CD8-positive, alpha-beta memory T cell (primary cell): ENCODE measurements around the gene EMD. TPM values are rescaled to one million over a fixed set of nuclear protein-coding genes. Genes with fewer than 3 reads are reported as not detected.
"Not testable (repeated sequence)": the region's sequence is repeated elsewhere in the genome, so short reads cannot be mapped to it uniquely, and the experiment has no call there.

Experiments
- CTCF ChIA-PET: fragments of 350-600 bp; sonication (Branson Sonifier 250); formaldehyde crosslinking; loops from one replicate; lab custom pipeline; 2021; ENCODE audit warnings: antibody characterized with exemption; lab: Charles Lee
- POLR2A ChIA-PET: fragments of 350-600 bp; sonication (Branson Sonifier 250); formaldehyde crosslinking; loops from one replicate; lab custom pipeline; 2021; ENCODE audit warnings: antibody characterized with exemption; lab: Charles Lee
- DNase-seq, 5 donors: peaks; one replicate each; pipeline versions ENCODE4 v3.0.0 to v3.0.0-alpha.2; 2020 to 2022; ENCODE audit warnings: mixed read lengths in 1 of 5
- H3K27ac ChIP-seq: one replicate; pipeline ENCODE4 v1.7.0; 2013; ENCODE audit warnings: low read depth, mild to moderate bottlenecking, low read length, moderate library complexity
- H3K27me3 ChIP-seq: 2 replicates; pipeline ENCODE4 v1.7.0; 2013; ENCODE audit warnings: low read length, mild to moderate bottlenecking; ENCODE audit not compliant: insufficient read depth, poor library complexity, severe bottlenecking
- H3K36me3 ChIP-seq: 2 replicates; pipeline ENCODE4 v1.7.0; 2013; ENCODE audit warnings: mild to moderate bottlenecking, low read length, moderate library complexity; ENCODE audit not compliant: insufficient read depth
- H3K4me1 ChIP-seq: 2 replicates; pipeline ENCODE4 v1.7.0; 2013; ENCODE audit warnings: mild to moderate bottlenecking, low read length, moderate library complexity; ENCODE audit not compliant: insufficient read depth
- H3K4me3 ChIP-seq: 2 replicates; pipeline ENCODE4 v1.7.0; 2013; ENCODE audit warnings: mild to moderate bottlenecking, low read length
- H3K9me3 ChIP-seq: 2 replicates; pipeline ENCODE4 v1.7.0; 2013; ENCODE audit warnings: mild to moderate bottlenecking, low read length
- H3K27ac Mint-ChIP-seq, 8 donors: one replicate each; pipeline ENCODE4 v1.8.0; 2020 to 2021; ENCODE audit warnings: mixed read lengths in 8 of 8, mild to moderate bottlenecking in 6 of 8, inconsistent platforms in 3 of 8, moderate library complexity in 3 of 8
- H3K27me3 Mint-ChIP-seq, 2 donors: one replicate each; pipeline ENCODE4 v1.8.0; 2020 to 2021; ENCODE audit warnings: mixed read lengths in 2 of 2, mild to moderate bottlenecking in 1 of 2, moderate library complexity in 1 of 2
- H3K36me3 Mint-ChIP-seq, 3 donors: one replicate each; pipeline ENCODE4 v1.8.0; 2020 to 2021; ENCODE audit warnings: mixed read lengths in 3 of 3, inconsistent platforms in 1 of 3, mild to moderate bottlenecking in 1 of 3
- H3K4me1 Mint-ChIP-seq, 3 donors: one replicate each; pipeline ENCODE4 v1.8.0; 2020 to 2021; ENCODE audit warnings: mixed read lengths in 3 of 3, inconsistent platforms in 1 of 3, mild to moderate bottlenecking in 1 of 3
- H3K4me3 Mint-ChIP-seq, 7 donors: one replicate each; pipeline ENCODE4 v1.8.0; 2020 to 2021; ENCODE audit warnings: mixed read lengths in 7 of 7, mild to moderate bottlenecking in 6 of 7, moderate library complexity in 4 of 7, inconsistent platforms in 2 of 7
- H3K9me3 Mint-ChIP-seq, 5 donors: one replicate each; pipeline ENCODE4 v1.8.0; 2020 to 2022; ENCODE audit warnings: mixed read lengths in 5 of 5, mild to moderate bottlenecking in 3 of 5, moderate library complexity in 2 of 5, inconsistent platforms in 1 of 5
- polyA plus RNA-seq: library from polyadenylated mRNA; unstranded; fragments of 300-500 nt; fragmentation: Illumina TruSeq; gene quantifications from one replicate; pipeline ENCODE4 v1.2.3, GENCODE V29; 2021
- total RNA-seq, 2 experiments: library from RNA; stranded (reverse); gene quantifications; one replicate each; pipeline ENCODE4 v1.2.3, GENCODE V29; 2021

The EMD gene
- total and polyA plus RNA-seq, 3 experiments from 2014 or later: 37.2 to 119 (median 107) TPM

- Histone ChIP-seq H3K36me3 (peaks cover 22% of the 10 kb centered on the region), H3K27ac (peak within 1 kb of the TSS; percentile 98), H3K9me3 (no peaks in the 10 kb centered on the region), H3K4me3 (peak within 1 kb of the TSS; percentile 89), H3K4me1 (peaks cover 14% of the 10 kb centered on the region), H3K27me3 (no peaks in the 10 kb centered on the region)
- peak; percentile 75 to 96 (median 88) for DNase-seq
- POLR2A ChIA-PET: interaction anchor here (0.6 to 2.9 kb wide), 16 partner anchors 12 to 427 kb away, joined by 3 to 20 read pairs (median 6); partner anchors contain the start of genes DNASE1L1, FAM3A, FLNA and HCFC1
- peaks cover 11 to 41% (median 11%) of the 10 kb centered on the region in 3 donors for H3K36me3 Mint-ChIP-seq
- H3K27ac Mint-ChIP-seq: peak within 1 kb of the TSS; percentile 92 to 100 (median 99)
- CTCF ChIA-PET: interaction anchor here (0.9 to 2.8 kb wide), 14 partner anchors 10 to 262 kb away, joined by 3 to 12 read pairs (median 4); partner anchors contain the start of genes ATP6AP1, SLC10A3 and TAFAZZIN
- H3K9me3 Mint-ChIP-seq: no peaks in the 10 kb centered on the region
- H3K4me3 Mint-ChIP-seq: peak within 1 kb of the TSS; percentile 90 to 99 (median 97)
- H3K4me1 Mint-ChIP-seq: peaks cover 19 to 33% (median 23%) of the 10 kb centered on the region in 3 donors
- H3K27me3 Mint-ChIP-seq: peaks cover 0 to 15% of the 10 kb centered on the region in 2 donors
These were observed 19.0 kb downstream of the EMD start, which contains the start of gene RPL10 for GRCh38 chrX:154397888-154398667. Gene RPL10, plus strand, starts transcription at chrX:154398377. Its CDS starts 143 bp downstream, at chrX:154398520.

GRCh38 chrX:154398668-154399526, 19.8 kb downstream of the EMD start:
- H3K27me3 Mint-ChIP-seq: peaks cover 0 to 20% of the 10 kb centered on the region in 2 donors
- H3K36me3 ChIP-seq: peaks cover 22% of the 10 kb centered on the region
- H3K4me3 Mint-ChIP-seq: peak overlapping the region; percentile 90 to 99 (median 97)
- peaks cover 14% of the 10 kb centered on the region for H3K4me1 ChIP-seq
- H3K9me3 ChIP-seq: no peaks in the 10 kb centered on the region
- H3K4me1 Mint-ChIP-seq: peaks cover 19 to 33% (median 23%) of the 10 kb centered on the region in 3 donors
- peak overlapping the region; percentile 89 for H3K4me3 ChIP-seq
- ChIA-PET CTCF (interaction anchor here (0.7 to 2.8 kb wide), 14 partner anchors 9 to 139 kb away, joined by 3 to 12 read pairs (median 4); partner anchors contain the start of genes ATP6AP1, FAM3A, SLC10A3 and TAFAZZIN), POLR2A (interaction anchor here (0.6 to 2.9 kb wide), 14 partner anchors 11 to 428 kb away, joined by 3 to 20 read pairs (median 6); partner anchors contain the start of genes DNASE1L1, FLNA, HCFC1 and IKBKG)
- peak; percentile 67 to 88 (median 77) for DNase-seq
- H3K27ac ChIP-seq: peak overlapping the region; percentile 98
- H3K9me3 Mint-ChIP-seq: no peaks in the 10 kb centered on the region
- H3K36me3 Mint-ChIP-seq: peaks cover 11 to 44% (median 11%) of the 10 kb centered on the region in 3 donors
- no peaks in the 10 kb centered on the region for H3K27me3 ChIP-seq
- H3K27ac Mint-ChIP-seq: peak overlapping the region; percentile 92 to 100 (median 99)

- Histone ChIP-seq H3K4me1 (peaks cover 14% of the 10 kb centered on the region), H3K9me3 (no peaks in the 10 kb centered on the region), H3K36me3 (peaks cover 22% of the 10 kb centered on the region), H3K27ac (peak overlapping the region; percentile 98), H3K27me3 (no peaks in the 10 kb centered on the region), H3K4me3 (peak overlapping the region; percentile 89)
- peak in 2 of 5 donors; percentile 40 to 59 for DNase-seq
- H3K36me3 Mint-ChIP-seq: peaks cover 11 to 44% (median 11%) of the 10 kb centered on the region in 3 donors
- H3K27me3 Mint-ChIP-seq: peaks cover 0 to 21% of the 10 kb centered on the region in 2 donors
- peaks cover 19 to 33% (median 23%) of the 10 kb centered on the region in 3 donors for H3K4me1 Mint-ChIP-seq
- CTCF ChIA-PET: interaction anchor here (0.7 to 2.8 kb wide), 6 partner anchors 10 to 91 kb away, joined by 3 to 10 read pairs (median 4); partner anchors contain the start of gene SLC10A3
- H3K27ac Mint-ChIP-seq: peak overlapping the region; percentile 92 to 100 (median 99)
- H3K9me3 Mint-ChIP-seq: no peaks in the 10 kb centered on the region
- H3K4me3 Mint-ChIP-seq: peak overlapping the region; percentile 90 to 99 (median 97)
- POLR2A ChIA-PET: interaction anchor here (1.5 to 2.9 kb wide), 7 partner anchors 10 to 144 kb away, joined by 3 to 20 read pairs (median 7); partner anchors contain the start of genes ATP6AP1, DNASE1L1, LAGE3 and SLC10A3
These were observed 20.7 kb downstream of the EMD start for GRCh38 chrX:154399527-154400368.

- H3K27ac ChIP-seq, H3K27me3 ChIP-seq, H3K9me3 ChIP-seq, H3K4me3 ChIP-seq, H3K9me3 Mint-ChIP-seq, DNase-seq: not testable (repeated sequence)
- peaks cover 22% of the 10 kb centered on the region for H3K36me3 ChIP-seq
- CTCF ChIA-PET: interaction anchor here (0.8 to 0.9 kb wide), 2 partner anchors 9 to 12 kb away, joined by 3 read pairs; no protein-coding TSS in a partner anchor
- peaks cover 11 to 44% (median 11%) of the 10 kb centered on the region in 3 donors for H3K36me3 Mint-ChIP-seq
- H3K4me1 ChIP-seq: peaks cover 14% of the 10 kb centered on the region
- peaks cover 0 to 25% of the 10 kb centered on the region in 2 donors for H3K27me3 Mint-ChIP-seq
- POLR2A ChIA-PET: interaction anchor here (1.5 to 2.9 kb wide), 5 partner anchors 9 to 90 kb away, joined by 3 to 20 read pairs (median 7); partner anchors contain the start of genes ATP6AP1, DNASE1L1, LAGE3 and SLC10A3
- peak overlapping the region in 6 of 8 donors; percentile 47 to 100 (median 98) for H3K27ac Mint-ChIP-seq
- H3K4me3 Mint-ChIP-seq: peak overlapping the region in 5 of 7 donors; percentile 51 to 98 (median 96)
- peaks cover 19 to 33% (median 23%) of the 10 kb centered on the region in 3 donors for H3K4me1 Mint-ChIP-seq
These were observed 21.3 kb downstream of the EMD start for GRCh38 chrX:154400369-154400817.

GRCh38 chrX:154401045-154401799, 22.1 kb downstream of the EMD start:
- POLR2A ChIA-PET: interaction anchor here (1.5 to 1.7 kb wide), 2 partner anchors 10 to 27 kb away, joined by 3 to 4 read pairs; partner anchors contain the start of genes ATP6AP1 and TAFAZZIN
- CTCF ChIA-PET: no interaction called here

More at GRCh38 chrX:154401045-154401799, 22.1 kb downstream of the EMD start:
- Histone ChIP-seq H3K9me3 (no peaks in the 10 kb centered on the region), H3K27me3 (no peaks in the 10 kb centered on the region), H3K36me3 (peaks cover 22% of the 10 kb centered on the region), H3K4me3 (no peak overlapping the region), H3K27ac (no peak overlapping the region), H3K4me1 (peaks cover 14% of the 10 kb centered on the region)
- Mint-ChIP-seq H3K9me3 (no peaks in the 10 kb centered on the region), H3K27me3 (peaks cover 0 to 25% of the 10 kb centered on the region in 2 donors), H3K27ac (peak overlapping the region in 7 of 8 donors; percentile 24 to 100 (median 76)), H3K4me1 (peaks cover 19 to 33% (median 23%) of the 10 kb centered on the region in 3 donors), H3K4me3 (peak overlapping the region in 3 of 7 donors; percentile 51 to 54 (median 52)), H3K36me3 (peaks cover 11 to 44% (median 11%) of the 10 kb centered on the region in 3 donors)
- peak in 1 of 5 donors; percentile 15 for DNase-seq
